ENCODE results near the gene ATF5.

ATF5 gene, protein sequence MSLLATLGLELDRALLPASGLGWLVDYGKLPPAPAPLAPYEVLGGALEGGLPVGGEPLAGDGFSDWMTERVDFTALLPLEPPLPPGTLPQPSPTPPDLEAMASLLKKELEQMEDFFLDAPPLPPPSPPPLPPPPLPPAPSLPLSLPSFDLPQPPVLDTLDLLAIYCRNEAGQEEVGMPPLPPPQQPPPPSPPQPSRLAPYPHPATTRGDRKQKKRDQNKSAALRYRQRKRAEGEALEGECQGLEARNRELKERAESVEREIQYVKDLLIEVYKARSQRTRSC

DNA sequence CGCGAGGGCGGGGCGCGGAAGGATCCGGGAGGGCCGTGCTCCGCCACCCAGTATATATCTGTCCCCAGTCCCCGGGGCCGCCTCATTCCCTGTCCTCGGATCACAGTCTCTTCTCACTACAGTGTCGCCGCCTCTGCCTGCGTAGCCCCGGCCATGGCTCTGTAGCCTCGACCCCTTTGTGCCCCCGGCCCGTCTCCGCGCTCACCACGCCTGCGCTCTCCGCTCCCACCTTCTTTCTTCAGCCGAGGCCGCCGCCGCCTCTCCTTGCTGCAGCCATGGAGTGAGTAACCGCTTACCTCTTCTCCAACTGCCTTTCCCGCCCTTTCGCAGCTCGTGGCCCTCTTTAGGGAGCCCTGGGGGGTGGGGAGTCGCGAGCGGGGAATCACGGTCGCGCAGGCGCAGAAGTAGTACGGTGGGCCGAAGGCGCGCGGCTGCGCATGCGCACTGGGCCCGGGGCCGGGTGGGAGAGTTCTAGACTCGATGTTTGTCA is at the start of gene ATF5, which contains the start of gene NUP62:
Gene ATF5 (plus strand): TSS at position 85 of the 490 bp plus-strand sequence. CDS start 1,646 bp downstream, outside the sequence.
Gene NUP62 (minus strand): TSS at position 384 of the 490 bp plus-strand sequence. CDS start 19,697 bp downstream, outside the sequence.
- TF ChIP-seq, protein P1, sequence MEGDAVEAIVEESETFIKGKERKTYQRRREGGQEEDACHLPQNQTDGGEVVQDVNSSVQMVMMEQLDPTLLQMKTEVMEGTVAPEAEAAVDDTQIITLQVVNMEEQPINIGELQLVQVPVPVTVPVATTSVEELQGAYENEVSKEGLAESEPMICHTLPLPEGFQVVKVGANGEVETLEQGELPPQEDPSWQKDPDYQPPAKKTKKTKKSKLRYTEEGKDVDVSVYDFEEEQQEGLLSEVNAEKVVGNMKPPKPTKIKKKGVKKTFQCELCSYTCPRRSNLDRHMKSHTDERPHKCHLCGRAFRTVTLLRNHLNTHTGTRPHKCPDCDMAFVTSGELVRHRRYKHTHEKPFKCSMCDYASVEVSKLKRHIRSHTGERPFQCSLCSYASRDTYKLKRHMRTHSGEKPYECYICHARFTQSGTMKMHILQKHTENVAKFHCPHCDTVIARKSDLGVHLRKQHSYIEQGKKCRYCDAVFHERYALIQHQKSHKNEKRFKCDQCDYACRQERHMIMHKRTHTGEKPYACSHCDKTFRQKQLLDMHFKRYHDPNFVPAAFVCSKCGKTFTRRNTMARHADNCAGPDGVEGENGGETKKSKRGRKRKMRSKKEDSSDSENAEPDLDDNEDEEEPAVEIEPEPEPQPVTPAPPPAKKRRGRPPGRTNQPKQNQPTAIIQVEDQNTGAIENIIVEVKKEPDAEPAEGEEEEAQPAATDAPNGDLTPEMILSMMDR (conservative IDR thresholded peaks at IDR 0.05), result no peak
- TF ChIP-seq ZFX (IDR thresholded peaks at IDR 0.05), result peak; percentile 69; the same call in 1 of the 2 replicates
- H3K27ac ChIP-seq, result peak within 1 kb of the TSS; percentile 100

DNA sequence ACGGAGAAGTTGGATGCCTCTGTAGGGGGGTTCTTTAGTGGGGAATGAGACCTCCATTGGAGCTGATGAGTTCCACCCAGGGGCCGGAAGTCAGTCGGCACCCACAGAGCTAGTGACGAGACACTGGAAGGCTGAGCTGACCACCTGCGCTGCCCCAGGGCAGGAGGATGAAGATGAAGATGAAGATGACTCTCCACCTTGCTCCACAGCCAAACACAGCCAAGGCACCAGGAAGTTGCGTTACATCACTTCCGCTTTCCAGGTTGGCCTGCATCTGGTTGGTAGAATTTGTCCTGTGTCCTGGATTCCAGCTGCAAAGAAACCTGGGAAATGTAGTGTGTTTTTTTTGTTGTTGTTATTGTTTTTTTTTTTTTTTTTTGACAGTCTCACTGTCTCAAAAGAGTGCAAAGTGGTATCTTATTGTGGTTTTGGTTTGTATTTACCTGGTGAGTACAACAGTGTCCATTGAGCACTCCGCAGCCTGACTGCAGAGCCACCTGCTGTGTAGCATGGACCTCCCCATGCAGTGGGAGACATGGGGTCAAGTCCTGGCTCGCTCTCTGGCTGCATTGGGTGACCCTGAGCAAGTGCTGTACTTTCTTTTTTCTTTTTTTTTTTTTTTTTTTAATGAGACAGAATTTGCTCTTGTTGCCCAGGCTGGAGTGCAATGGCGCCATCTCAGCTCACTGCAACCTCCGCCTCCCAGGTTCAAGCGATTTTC is 49.6 kb upstream of the ATF5 start:
- peak overlapping the region; percentile 99; the same call in 1 of the 2 replicates for H3K27ac ChIP-seq
- TF ChIP-seq, protein P1 (conservative IDR thresholded peaks at IDR 0.05), result no peak
- no peak for TF ChIP-seq ZFX (IDR thresholded peaks at IDR 0.05)

DNA sequence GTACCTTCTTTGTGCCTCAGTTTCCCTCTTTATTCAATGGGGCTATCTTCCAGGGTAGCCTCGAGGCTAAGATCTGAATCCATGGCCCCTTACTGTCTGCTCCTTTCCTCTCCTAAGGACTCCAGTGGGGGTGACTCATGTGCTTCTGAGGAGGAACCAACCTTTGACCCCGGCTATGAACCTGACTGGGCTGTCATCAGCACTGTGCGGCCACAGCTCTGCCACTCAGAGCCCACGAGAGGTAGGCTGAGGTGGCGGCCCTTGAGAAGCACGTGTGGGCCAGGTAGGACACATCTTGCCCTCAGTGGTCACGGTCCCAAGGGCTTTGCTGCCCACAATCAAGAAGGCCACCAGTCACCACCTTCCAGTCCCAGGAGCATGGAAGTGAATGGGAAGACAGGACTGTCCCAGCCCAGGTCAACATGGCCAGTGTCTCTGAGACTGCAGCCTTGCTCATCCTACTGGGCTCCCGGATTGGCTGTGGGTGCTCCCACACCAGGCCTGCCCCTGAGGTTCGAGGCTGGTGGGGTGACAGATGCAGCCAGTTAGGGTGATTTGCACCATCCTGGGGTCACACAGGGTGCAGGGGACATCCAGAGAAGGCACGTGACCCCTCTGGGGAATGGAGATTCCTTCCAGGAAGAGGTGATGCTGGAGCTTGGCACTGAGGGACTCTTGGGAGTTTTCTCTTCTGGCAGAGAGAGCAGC is 48.7 kb upstream of the ATF5 start:
- TF ChIP-seq, protein P1 (conservative IDR thresholded peaks at IDR 0.05), result no peak
- TF ChIP-seq ZFX (IDR thresholded peaks at IDR 0.05), result no peak
- H3K27ac ChIP-seq, result no peak overlapping the region

DNA sequence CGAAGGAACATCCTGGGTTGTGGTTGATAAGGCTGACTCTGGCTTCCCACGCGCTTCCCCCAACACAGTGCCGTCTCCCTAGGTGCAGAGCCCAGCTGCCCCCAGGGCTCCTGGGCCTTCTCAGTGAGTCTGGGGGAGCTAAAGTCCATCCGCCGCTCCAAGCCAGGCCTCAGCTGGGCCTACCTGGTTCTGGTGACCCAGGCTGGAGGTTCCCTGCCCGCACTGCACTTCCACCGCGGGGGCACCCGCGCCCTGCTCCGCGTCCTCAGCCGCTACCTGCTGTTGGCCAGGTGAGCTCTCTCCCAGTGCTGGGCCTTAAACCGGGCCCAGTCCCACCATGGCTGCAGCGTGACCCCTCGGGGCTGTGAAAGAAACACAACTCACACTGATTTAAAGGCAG is 47.8 kb upstream of the ATF5 start:
- H3K27ac ChIP-seq, result no peak overlapping the region
- TF ChIP-seq, protein P1 (conservative IDR thresholded peaks at IDR 0.05), result no peak
- TF ChIP-seq ZFX (IDR thresholded peaks at IDR 0.05), result no peak

DNA sequence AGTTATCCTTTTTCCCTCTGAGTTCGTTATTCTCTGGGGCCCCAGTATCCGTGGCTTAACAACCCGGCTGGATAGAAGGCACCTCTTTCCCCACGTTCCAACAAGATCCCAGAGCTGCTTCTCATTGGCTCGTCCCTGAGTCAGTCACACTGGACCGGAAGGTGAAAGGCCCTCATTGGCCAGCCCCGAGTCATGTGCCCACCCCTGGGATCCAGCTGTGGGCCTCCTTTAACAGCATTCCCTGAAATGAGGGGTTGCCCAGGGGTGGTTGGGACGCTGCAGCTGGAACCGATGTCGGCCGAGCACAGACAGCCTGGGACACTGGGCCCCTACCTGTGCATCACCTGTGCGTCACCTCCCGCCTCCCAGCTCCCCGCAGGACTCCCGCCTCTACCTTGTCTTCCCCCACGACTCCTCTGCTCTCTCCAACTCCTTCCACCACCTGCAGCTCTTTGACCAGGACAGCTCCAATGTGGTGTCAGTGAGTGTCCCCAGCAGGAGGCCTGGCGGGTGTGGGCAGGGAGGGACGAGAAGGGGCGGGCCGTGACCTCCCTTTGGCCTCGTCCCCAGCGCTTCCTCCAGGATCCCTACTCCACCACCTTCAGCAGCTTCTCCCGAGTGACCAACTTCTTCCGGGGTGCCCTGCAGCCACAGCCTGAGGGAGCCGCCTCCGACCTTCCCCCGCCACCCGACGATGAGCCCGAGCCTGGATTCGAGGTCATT is 47.2 kb upstream of the ATF5 start:
- TF ChIP-seq, protein P1 (conservative IDR thresholded peaks at IDR 0.05), result no peak
- no peak for TF ChIP-seq ZFX (IDR thresholded peaks at IDR 0.05)

DNA sequence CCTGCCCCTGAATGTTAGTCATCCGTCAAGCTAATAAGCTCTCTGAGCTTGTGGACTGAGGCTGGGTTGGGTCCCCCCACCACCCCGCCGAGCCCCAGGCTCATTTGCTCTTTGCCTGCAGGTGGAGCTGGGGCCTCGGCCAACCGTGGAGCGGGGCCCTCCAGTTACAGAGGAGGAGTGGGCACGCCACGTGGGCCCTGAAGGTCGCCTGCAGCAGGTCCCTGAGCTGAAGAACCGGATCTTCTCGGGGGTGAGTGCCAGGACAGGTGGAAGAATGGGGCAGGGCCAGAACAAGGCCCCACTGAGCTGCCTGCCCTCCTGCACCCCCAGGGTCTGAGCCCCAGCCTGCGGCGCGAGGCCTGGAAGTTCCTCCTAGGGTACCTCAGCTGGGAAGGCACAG is 46.4 kb upstream of the ATF5 start:
- no peak overlapping the region for H3K27ac ChIP-seq
- TF ChIP-seq, protein P1 (conservative IDR thresholded peaks at IDR 0.05), result no peak
- TF ChIP-seq ZFX (IDR thresholded peaks at IDR 0.05), result no peak

More for the DNA sequence above, 47.2 kb upstream of the ATF5 start:
- no peak overlapping the region for H3K27ac ChIP-seq
